ACHN (cell line): Measurements from ENCODE around the gene CDK18.
"Not testable (repeated sequence)": the region's sequence is repeated elsewhere in the genome, so short reads cannot be mapped to it uniquely, and the experiment has no call there.

Experiments
- DNase-seq: peaks from one replicate; pipeline ENCODE4 v3.0.0-alpha.2; 2015
- in situ Hi-C: cut with HindIII; loops from 2 replicates; pipeline ENCODE4 v1.10.0; 2017; ENCODE audit warnings: low sequenced_read_pairs, low pct_ligation_motif_present, low pct_unique_long_range_greater_than_20kb

Gene CDK18

GRCh38 chr1:205477759-205478247 lies 26.7 kb upstream of the CDK18 start:
- DNase-seq, result peak; percentile 95
- in situ Hi-C loops, result no loop called here

- in situ Hi-C loops, DNase-seq: not testable (repeated sequence)
These were observed 25.5 kb upstream of the CDK18 start for GRCh38 chr1:205478985-205479384.

- no peak for DNase-seq
- in situ Hi-C loops, result no loop called here
These were observed 24.0 kb upstream of the CDK18 start for GRCh38 chr1:205480349-205480985.

DNA sequence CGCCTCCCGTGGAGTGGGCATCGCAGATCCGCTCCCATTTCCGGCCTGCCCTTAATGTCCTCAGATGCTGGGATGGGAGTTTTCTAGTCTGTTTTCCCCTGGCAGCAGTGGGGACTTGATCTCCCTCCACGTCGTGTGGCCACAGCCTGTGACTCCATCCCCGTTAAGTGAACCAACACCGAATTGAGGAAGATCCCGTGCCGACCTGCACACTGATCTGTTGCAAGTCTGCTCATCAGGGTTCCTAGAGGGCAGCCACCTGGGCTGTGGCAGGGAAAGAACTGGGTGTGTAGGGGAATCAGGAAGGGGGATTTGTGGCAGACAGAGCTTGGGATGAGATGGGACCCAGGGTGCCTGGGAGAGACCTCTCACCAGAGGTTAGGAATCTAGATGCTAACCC lies 23.3 kb upstream of the CDK18 start:
- no peak for DNase-seq
- in situ Hi-C loops, result no loop called here

DNA sequence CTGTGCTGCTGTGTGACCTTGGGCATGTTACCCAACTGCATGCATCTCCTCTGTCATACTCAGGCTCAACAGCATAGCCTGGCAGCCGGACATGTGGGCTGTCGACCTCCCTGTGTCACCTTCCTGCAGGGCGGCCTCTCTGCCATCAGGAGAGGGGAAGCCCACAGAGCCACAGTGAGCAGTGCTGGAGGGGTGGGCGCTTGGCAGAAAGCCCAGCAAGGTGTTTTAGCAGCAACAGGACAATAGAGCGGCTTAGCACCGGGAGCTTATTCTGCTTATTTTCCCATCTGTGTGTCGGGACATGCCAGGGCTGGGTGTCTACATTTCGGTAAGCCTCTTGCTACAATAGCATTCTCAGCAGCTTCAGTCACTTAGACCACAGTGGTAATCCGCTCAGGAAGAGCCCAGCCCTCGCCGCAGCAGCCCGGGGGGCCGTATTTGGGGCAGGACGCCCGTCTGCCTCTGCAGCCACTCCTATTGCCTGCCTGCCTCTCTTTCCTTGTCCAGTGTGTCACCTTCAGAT lies 22.8 kb upstream of the CDK18 start:
- DNase-seq, result no peak
- in situ Hi-C loops, result no loop called here

DNA sequence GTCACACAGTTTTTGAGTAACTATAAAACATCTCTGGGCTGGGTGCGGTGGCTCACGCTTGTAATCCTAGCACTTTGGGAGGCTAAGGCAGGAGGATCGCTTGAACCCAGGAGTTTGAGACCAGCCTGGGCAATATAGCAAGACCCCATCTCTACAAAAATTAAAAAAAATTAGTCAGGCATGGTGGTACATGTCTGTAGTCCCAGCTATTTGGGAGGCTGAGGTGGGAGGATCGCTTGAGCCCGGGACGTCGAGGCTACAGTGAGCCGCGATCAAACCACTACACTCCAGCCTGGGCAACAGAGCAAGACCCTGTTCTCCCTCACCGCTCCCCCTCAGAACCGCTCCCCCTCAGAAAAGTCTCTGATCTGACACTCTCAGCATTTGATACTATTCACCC lies 21.9 kb upstream of the CDK18 start:
- DNase-seq, in situ Hi-C loops: not testable (repeated sequence)

DNA sequence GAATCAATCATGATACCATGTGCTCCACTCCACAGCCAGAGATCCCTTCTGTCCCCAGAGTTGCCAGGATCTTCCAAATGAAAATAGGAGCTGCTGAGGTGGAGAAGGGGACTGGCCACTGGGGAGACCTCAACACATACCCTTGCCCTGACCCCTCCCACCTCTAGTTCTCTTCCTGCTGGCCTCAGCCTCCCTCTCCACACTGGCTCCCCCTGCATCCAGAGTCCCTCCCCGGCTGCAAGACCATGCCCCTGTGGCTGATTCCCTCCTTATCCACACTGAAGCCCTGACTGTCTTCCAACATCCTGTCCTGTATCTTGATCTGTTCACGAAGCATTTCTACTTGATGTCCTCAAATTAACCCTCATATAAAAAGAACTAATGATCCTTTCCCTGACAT lies 21.1 kb upstream of the CDK18 start:
- in situ Hi-C loops, result no loop called here
- no peak for DNase-seq

DNA sequence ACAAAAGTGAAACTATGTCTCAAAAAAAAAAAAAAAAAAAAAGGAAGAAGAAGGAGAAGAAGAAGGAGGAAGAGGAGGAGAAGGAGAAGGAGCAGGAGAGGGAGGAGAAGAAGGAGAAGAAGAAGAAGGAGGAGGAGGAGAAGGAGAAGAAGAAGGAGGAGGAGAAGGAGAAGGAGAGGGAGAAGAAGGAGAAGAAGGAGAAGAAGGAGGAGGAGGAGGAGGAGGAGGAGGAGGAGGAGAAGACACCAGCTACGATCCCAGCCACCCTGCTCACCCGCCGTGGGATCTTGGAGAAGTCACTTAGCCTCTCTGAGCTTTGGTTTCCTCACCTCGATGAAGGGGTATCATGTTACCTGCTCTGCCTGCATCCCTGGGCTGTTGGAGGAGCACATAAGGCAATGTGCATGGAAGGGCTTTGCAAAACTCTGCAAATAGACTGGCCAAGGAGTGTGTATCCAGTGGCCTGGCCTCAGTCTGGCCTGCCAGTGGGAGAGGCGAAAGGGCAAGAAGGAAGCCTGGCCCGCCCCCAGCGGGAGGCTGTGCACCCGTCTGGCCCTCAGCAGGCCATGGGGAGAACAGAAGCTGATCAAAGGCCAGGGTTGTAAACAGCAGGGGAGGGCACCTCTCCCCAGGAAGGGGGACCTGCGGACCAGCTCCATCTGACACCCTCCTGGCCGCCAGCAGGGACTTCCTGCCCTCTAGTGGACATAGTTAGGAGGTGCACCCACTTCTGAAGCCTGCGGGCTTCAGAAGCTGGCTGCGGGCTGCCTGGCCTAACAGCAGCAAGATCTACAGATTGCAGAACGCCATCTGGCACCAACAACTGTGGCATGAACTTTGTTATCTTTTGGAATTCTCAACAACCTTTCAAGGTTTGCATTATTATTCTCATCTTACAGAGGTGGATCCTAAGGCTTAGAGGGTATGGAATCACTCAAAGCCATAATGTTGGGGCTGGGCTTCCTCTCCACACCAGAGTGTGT lies 19.2 kb upstream of the CDK18 start:
- peak; percentile 72 for DNase-seq
- in situ Hi-C loops, result no loop called here

GRCh38 chr1:205486258-205486657 lies 18.2 kb upstream of the CDK18 start:
- no peak for DNase-seq
- in situ Hi-C loops, result no loop called here

DNA sequence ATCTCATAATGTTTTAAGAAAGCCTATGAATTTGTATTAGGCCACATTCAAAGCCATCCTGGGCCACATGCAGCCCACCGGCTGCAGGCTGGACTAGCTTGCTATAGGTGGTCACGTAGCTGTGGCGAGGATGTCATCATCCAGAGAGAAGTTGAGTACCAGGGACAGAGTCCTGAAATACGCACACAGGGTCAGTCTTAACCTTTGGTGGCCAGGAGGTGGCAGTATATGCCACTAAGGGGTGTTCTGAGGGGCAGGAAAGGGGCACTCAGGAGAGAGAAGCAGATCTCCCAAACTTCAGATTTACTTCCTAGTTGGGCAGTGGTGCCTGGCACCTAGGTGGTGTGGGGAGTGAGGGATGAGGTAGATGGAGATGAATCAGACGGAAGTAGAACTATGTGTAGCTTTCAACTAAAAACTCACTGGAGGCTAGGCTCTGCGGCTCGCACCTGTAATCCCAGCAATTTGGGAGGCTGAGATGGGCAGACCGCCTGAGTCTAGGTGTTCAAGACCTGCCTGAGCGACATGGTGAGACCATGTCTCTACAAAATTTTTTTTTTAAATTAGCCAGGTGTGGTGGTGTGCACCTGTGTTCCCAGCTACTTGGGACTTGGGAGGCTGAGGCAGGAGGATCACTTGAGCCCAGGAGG lies 16.3 kb upstream of the CDK18 start:
- DNase-seq, result peak; percentile 76
- in situ Hi-C loops, result no loop called here

- in situ Hi-C loops, result no loop called here
- no peak for DNase-seq
These were observed 12.7 kb upstream of the CDK18 start for GRCh38 chr1:205491794-205492193.

GRCh38 chr1:205492201-205492667 lies 12.2 kb upstream of the CDK18 start:
- peak; percentile 43 for DNase-seq

DNA sequence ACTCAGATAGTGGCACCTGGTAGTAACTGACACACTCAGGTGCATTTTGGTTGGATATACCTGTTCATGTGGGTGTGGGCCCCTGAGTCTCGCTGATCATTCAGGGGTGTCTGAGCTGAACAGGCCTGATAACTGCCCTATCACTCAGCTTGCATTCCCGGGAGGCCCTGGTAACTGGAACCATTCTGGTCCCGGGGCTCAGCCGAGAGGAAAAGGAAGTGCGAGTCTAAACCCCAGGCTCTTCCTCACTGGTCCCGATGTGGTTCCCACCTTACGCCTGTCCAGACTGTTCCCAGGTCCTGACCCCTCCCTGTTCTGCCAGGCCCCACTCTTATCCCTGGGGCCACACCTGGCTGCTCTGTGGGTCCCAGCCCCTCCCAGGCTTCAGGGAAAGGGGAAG lies 11.7 kb upstream of the CDK18 start:
- in situ Hi-C loops, result no loop called here
- no peak for DNase-seq

More at GRCh38 chr1:205492201-205492667, 12.2 kb upstream of the CDK18 start:
- in situ Hi-C loops, result no loop called here

GRCh38 chr1:205493241-205494085 lies 11.0 kb upstream of the CDK18 start:
- in situ Hi-C loops, result no loop called here
- peak; percentile 81 for DNase-seq

DNA sequence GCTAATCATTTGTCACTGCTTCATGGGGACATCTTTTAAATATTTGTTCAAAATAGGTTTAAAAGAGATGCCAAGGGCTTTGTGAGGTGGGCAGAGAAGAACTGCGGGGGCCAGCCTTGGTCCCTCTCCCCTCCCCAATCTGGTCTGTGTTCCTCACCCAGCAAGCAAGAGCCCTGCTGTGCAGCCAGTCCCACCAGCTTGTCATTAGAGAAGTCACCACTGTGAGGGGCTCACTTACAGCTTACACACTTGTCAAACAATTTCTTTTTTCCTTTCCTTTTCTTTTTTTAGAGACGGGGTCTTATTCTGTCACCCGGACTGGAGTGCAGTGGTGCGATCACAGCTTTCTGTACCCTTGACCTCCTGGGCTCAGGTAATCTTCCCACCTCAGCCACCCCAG lies 10.4 kb upstream of the CDK18 start:
- in situ Hi-C loops, result no loop called here
- no peak for DNase-seq

DNA sequence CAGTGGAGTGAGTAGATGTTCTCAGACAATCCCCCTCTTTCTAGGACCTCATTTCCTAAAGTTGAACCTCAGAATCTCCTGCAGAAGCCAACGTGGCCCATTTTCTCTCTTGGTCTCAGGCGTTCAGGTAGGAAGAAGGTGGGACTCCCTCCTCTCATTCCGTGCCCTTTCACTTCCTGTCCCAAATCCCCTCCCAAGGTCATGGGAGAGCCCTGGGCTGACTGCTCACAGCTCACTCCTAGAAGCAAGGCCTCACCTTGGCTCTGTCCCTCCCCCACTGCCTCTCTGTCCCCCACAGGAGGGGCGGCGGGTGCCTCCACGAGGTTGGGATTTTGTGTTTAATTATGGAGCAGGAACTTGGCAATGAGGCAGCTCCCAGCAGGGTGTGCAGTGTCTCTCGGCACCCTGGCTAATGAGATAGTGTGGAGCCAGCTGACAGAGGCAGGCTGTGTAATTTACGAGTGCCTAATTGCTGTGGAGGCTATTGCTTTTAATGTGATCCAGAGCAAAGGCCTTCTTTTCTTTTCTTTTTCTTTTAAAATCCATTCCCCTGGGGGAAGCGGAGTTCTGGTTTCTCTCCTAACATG lies 9.1 kb upstream of the CDK18 start:
- no peak for DNase-seq
- in situ Hi-C loops, result no loop called here

DNA sequence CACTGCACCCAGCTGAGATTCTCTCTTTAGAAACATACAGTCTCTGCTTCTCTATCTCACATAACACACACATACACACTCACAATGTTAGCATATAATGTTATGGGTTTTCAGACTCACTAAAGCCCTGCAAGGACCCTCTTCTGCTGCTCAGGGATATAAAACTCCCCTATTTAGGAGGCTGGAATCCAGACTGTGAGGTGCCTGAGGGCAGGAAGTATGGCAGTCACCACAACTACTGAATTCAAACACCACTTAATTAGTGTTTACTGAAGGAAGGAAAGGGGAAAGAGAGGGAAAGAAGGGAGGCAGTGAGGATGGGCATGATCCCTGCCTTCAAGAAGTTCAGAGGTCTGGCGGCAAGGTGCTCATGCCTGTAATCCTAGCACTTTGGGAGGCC lies 7.8 kb upstream of the CDK18 start:
- in situ Hi-C loops, result no loop called here

DNA sequence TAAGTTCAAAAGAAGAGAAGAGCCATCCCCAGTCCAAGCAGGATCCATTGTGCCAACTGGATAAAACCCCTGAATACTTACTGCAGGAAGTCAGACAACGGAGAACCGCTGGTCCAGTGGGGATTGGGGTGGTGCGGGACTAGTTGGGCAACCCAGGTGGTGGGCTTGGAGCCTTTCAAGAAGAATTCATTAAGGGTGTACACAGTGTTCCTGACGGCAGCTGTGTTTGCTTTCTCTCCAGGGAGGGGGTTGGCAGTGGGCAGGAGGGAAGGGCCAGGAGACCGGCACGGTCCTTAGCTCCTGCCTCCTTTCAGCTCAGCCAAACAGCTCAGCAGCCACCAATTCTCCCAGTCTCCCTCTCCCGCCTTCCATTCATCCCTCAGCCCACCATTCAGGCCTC lies 7.1 kb upstream of the CDK18 start:
- DNase-seq, result no peak
- in situ Hi-C loops, result no loop called here

More for the DNA sequence above, 7.8 kb upstream of the CDK18 start:
- no peak for DNase-seq
